SK-N-MC (cell line): ENCODE data around the gene RASA1.
"Not testable (repeated sequence)": the region's sequence is repeated elsewhere in the genome, so short reads cannot be mapped to it uniquely, and the experiment has no call there.

Experiments used
- DNase-seq: peaks from one replicate; pipeline ENCODE4 v3.0.0-alpha.2; 2011; ENCODE audit warnings: low read depth, low spot score
- H3K27ac ChIP-seq: fragments of 200-600 bp; sonication (generic); 2 replicates; pipeline ENCODE4 v1.5.1; 2016; ENCODE audit warnings: mixed run types
- H3K36me3 ChIP-seq: fragments of 200-600 bp; sonication (generic); 2 replicates; pipeline ENCODE4 v1.6.1; 2017; ENCODE audit warnings: antibody characterized with exemption, low read length, mixed read lengths; ENCODE audit not compliant: insufficient read depth
- H3K4me3 ChIP-seq: fragments of 200-600 bp; sonication (generic); 2 replicates; pipeline ENCODE4 v1.5.1; 2016
- H3K9ac ChIP-seq: fragments of 200-600 bp; sonication (generic); 2 replicates; pipeline ENCODE4 v1.8.0; 2017; ENCODE audit warnings: mixed run types, mixed read lengths; ENCODE audit not compliant: insufficient read length
- H3K9me3 ChIP-seq: fragments of 200-600 bp; sonication (generic); 2 replicates; pipeline ENCODE4 v1.6.1; 2017; ENCODE audit warnings: low read depth, mild to moderate bottlenecking, antibody characterized with exemption, low read length, moderate library complexity, mixed read lengths
- EZH2 ChIP-seq: fragments of 200-600 bp; sonication (generic); IDR thresholded peaks from one replicate; pipeline ENCODE4 v1.6.1; 2017; ENCODE audit warnings: antibody characterized with exemption
- FOXP2 ChIP-seq: optimal IDR thresholded peaks from 2 replicates; pipeline ENCODE3; 2011; ENCODE audit warnings: mild to moderate bottlenecking, moderate library complexity; ENCODE audit not compliant: insufficient read depth; ENCODE audit errors: extremely low read length, control extremely low read depth
- POLR2AphosphoS5 ChIP-seq: IDR thresholded peaks from 2 replicates; pipeline ENCODE4 v1.6.1; 2012; ENCODE audit warnings: mild to moderate bottlenecking, low read depth, low read length, borderline replicate concordance

The RASA1 gene

GRCh38 chr5:87276655-87277054, 9.0 kb downstream of the RASA1 start:
- no peaks in the 10 kb centered on the region for H3K9me3 ChIP-seq
- no peak overlapping the region for H3K9ac ChIP-seq
- H3K36me3 ChIP-seq: peaks cover 10% of the 10 kb centered on the region
- TF ChIP-seq EZH2 (no peak), FOXP2 (no peak), POLR2AphosphoS5 (no peak)
- H3K4me3 ChIP-seq: no peak overlapping the region
- H3K27ac ChIP-seq: no peak overlapping the region
- DNase-seq: no peak

GRCh38 chr5:87277279-87277835, 9.7 kb downstream of the RASA1 start:
- no peak overlapping the region for H3K4me3 ChIP-seq
- DNase-seq: no peak
- TF ChIP-seq EZH2 (no peak), POLR2AphosphoS5 (no peak), FOXP2 (no peak)
- no peak overlapping the region for H3K9ac ChIP-seq
- no peaks in the 10 kb centered on the region for H3K9me3 ChIP-seq
- peaks cover 10% of the 10 kb centered on the region for H3K36me3 ChIP-seq
- no peak overlapping the region for H3K27ac ChIP-seq

- no peak overlapping the region for H3K27ac ChIP-seq
These were observed 11.0 kb downstream of the RASA1 start for GRCh38 chr5:87278590-87279100.

GRCh38 chr5:87282269-87282668, 14.6 kb downstream of the RASA1 start:
- TF ChIP-seq FOXP2 (no peak), POLR2AphosphoS5 (no peak), EZH2 (no peak)
- Histone ChIP-seq H3K27ac (no peak overlapping the region), H3K4me3 (no peak overlapping the region), H3K9me3 (no peaks in the 10 kb centered on the region), H3K36me3 (peaks cover 10% of the 10 kb centered on the region), H3K9ac (no peak overlapping the region)
- no peak for DNase-seq

More at GRCh38 chr5:87278590-87279100, 11.0 kb downstream of the RASA1 start:
- Histone ChIP-seq H3K4me3 (no peak overlapping the region), H3K36me3 (peaks cover 10% of the 10 kb centered on the region), H3K9me3 (no peaks in the 10 kb centered on the region), H3K9ac (no peak overlapping the region)
- no peak for TF ChIP-seq FOXP2
- TF ChIP-seq POLR2AphosphoS5: no peak
- TF ChIP-seq EZH2: no peak
- DNase-seq: no peak

- H3K9ac ChIP-seq, H3K36me3 ChIP-seq, H3K27ac ChIP-seq, DNase-seq, H3K4me3 ChIP-seq, H3K9me3 ChIP-seq: not testable (repeated sequence)
These were observed 19.6 kb downstream of the RASA1 start for GRCh38 chr5:87287266-87287665.

GRCh38 chr5:87298692-87299362, 31.1 kb downstream of the RASA1 start:
- Histone ChIP-seq H3K4me3 (no peak overlapping the region), H3K36me3 (no peaks in the 10 kb centered on the region; the same call in 1 of the 2 replicates), H3K9me3 (peaks cover 5% of the 10 kb centered on the region; the same call in 1 of the 2 replicates), H3K27ac (no peak overlapping the region), H3K9ac (no peak overlapping the region)
- TF ChIP-seq FOXP2 (no peak), POLR2AphosphoS5 (no peak), EZH2 (no peak)
- no peak for DNase-seq

- H3K36me3 ChIP-seq: peaks cover 12% of the 10 kb centered on the region
- TF ChIP-seq EZH2 (no peak), POLR2AphosphoS5 (no peak), FOXP2 (no peak)
- H3K4me3 ChIP-seq: no peak overlapping the region
- no peak for DNase-seq
- H3K9me3 ChIP-seq: peaks cover 5% of the 10 kb centered on the region; the same call in 1 of the 2 replicates
- no peak overlapping the region for H3K27ac ChIP-seq
- no peak overlapping the region for H3K9ac ChIP-seq
These were observed 32.5 kb downstream of the RASA1 start for GRCh38 chr5:87300176-87300575.

GRCh38 chr5:87300744-87301143, 33.1 kb downstream of the RASA1 start:
- TF ChIP-seq EZH2: no peak
- Histone ChIP-seq H3K4me3 (no peak overlapping the region), H3K9me3 (peaks cover 5% of the 10 kb centered on the region; the same call in 1 of the 2 replicates), H3K27ac (no peak overlapping the region), H3K36me3 (peaks cover 18% of the 10 kb centered on the region), H3K9ac (no peak overlapping the region)
- DNase-seq: no peak

GRCh38 chr5:87302061-87302460, 34.4 kb downstream of the RASA1 start:
- no peak overlapping the region for H3K4me3 ChIP-seq
- no peak overlapping the region for H3K9ac ChIP-seq
- TF ChIP-seq FOXP2 (no peak), POLR2AphosphoS5 (no peak), EZH2 (no peak)
- no peak for DNase-seq
- H3K36me3 ChIP-seq: peaks cover 25% of the 10 kb centered on the region
- peaks cover 5% of the 10 kb centered on the region; the same call in 1 of the 2 replicates for H3K9me3 ChIP-seq
- no peak overlapping the region for H3K27ac ChIP-seq
